H9 (cell line): Measurements from ENCODE around the gene C15orf62. TPM values are rescaled to one million over a fixed set of nuclear protein-coding genes. Genes with fewer than 3 reads are reported as not detected.

Source experiments
- DNase-seq: peaks from one replicate; pipeline ENCODE4 v3.0.0-alpha.2; 2017
- H2AFZ ChIP-seq: one replicate; pipeline ENCODE4 v1.6.1; 2013; ENCODE audit warnings: mild to moderate bottlenecking, low read length, control low read depth, moderate library complexity
- H2AK5ac ChIP-seq: 2 replicates; pipeline ENCODE4 v1.6.1; 2013; ENCODE audit warnings: low read length, control low read depth, mixed read lengths; ENCODE audit not compliant: insufficient read length
- H2BK120ac ChIP-seq: one replicate; pipeline ENCODE4 v1.6.1; 2013; ENCODE audit warnings: low read depth, mild to moderate bottlenecking, low read length, control low read depth, inconsistent platforms; ENCODE audit not compliant: poor library complexity, severe bottlenecking
- H2BK12ac ChIP-seq: 2 replicates; pipeline ENCODE4 v1.6.1; 2013; ENCODE audit warnings: low read length, control low read depth, mixed read lengths, low read depth; ENCODE audit not compliant: insufficient read length
- H2BK15ac ChIP-seq: 2 replicates; pipeline ENCODE4 v1.6.1; 2013; ENCODE audit warnings: low read depth, low read length, control low read depth
- H2BK20ac ChIP-seq: one replicate; pipeline ENCODE4 v1.6.1; 2013; ENCODE audit warnings: low read depth, mild to moderate bottlenecking, low read length, control low read depth, inconsistent platforms; ENCODE audit not compliant: poor library complexity, severe bottlenecking
- H2BK5ac ChIP-seq: 2 replicates; pipeline ENCODE4 v1.6.1; 2013; ENCODE audit warnings: low read length, control low read depth, mixed read lengths; ENCODE audit not compliant: insufficient read length
- H3K14ac ChIP-seq: 2 replicates; pipeline ENCODE4 v1.6.1; 2013; ENCODE audit warnings: low read length, control low read depth; ENCODE audit not compliant: insufficient read depth
- H3K18ac ChIP-seq: 2 replicates; pipeline ENCODE4 v1.6.1; 2013; ENCODE audit warnings: low read depth, mild to moderate bottlenecking, mixed read lengths, low read length, control low read depth; ENCODE audit not compliant: insufficient read length
- H3K23ac ChIP-seq: 2 replicates; pipeline ENCODE4 v1.6.1; 2013; ENCODE audit warnings: low read length, control low read depth, mixed read lengths, low read depth; ENCODE audit not compliant: insufficient read length
- H3K23me2 ChIP-seq: 2 replicates; pipeline ENCODE4 v1.6.1; 2013; ENCODE audit warnings: low read depth, mild to moderate bottlenecking, mixed read lengths, low read length, control low read depth; ENCODE audit not compliant: insufficient read length, poor library complexity, severe bottlenecking
- H3K27ac ChIP-seq: 2 replicates; pipeline ENCODE4 v1.5.1; 2013; ENCODE audit warnings: low read length, control low read depth, mixed read lengths, low read depth; ENCODE audit not compliant: insufficient read length
- H3K27me3 ChIP-seq: 2 replicates; pipeline ENCODE4 v1.6.1; 2013; ENCODE audit warnings: low read length, control low read depth, inconsistent platforms; ENCODE audit not compliant: insufficient read depth
- H3K4ac ChIP-seq: 2 replicates; pipeline ENCODE4 v1.6.1; 2013; ENCODE audit warnings: low read depth, mild to moderate bottlenecking, control low read depth, inconsistent platforms, low read length, moderate library complexity
- H3K4me1 ChIP-seq: 2 replicates; pipeline ENCODE4 v1.6.1; 2013; ENCODE audit warnings: low read length, control low read depth, inconsistent platforms; ENCODE audit not compliant: insufficient read depth
- H3K4me2 ChIP-seq: 2 replicates; pipeline ENCODE4 v1.6.1; 2013; ENCODE audit warnings: low read length, control low read depth, mixed read lengths; ENCODE audit not compliant: insufficient read length, insufficient read depth
- H3K56ac ChIP-seq: 2 replicates; pipeline ENCODE4 v1.6.1; 2013; ENCODE audit warnings: low read depth, mild to moderate bottlenecking, mixed read lengths, low read length, control low read depth; ENCODE audit not compliant: insufficient read length
- H3K79me1 ChIP-seq: 2 replicates; pipeline ENCODE4 v1.6.1; 2013; ENCODE audit warnings: low read depth, mild to moderate bottlenecking, moderate library complexity, low read length, control low read depth, inconsistent platforms; ENCODE audit not compliant: insufficient read depth, poor library complexity, severe bottlenecking
- H3K79me2 ChIP-seq: 2 replicates; pipeline ENCODE4 v1.6.1; 2013; ENCODE audit warnings: low read length, control low read depth, inconsistent platforms; ENCODE audit not compliant: insufficient read depth
- H3K9ac ChIP-seq: 2 replicates; pipeline ENCODE4 v1.6.1; 2013; ENCODE audit warnings: low read length, control low read depth, mixed read lengths; ENCODE audit not compliant: insufficient read length; ENCODE audit errors: extremely low read depth
- H3K9me3 ChIP-seq: one replicate; pipeline ENCODE4 v1.6.1; 2013; ENCODE audit warnings: low read depth, low read length, inconsistent platforms; ENCODE audit not compliant: control insufficient read depth
- H3T11ph ChIP-seq: one replicate; pipeline ENCODE4 v1.6.1; 2013; ENCODE audit warnings: mild to moderate bottlenecking, low read length, control low read depth, inconsistent platforms
- H4K20me1 ChIP-seq: one replicate; pipeline ENCODE4 v1.6.1; 2013; ENCODE audit not compliant: control insufficient read depth, insufficient read length, insufficient read depth
- H4K5ac ChIP-seq: 2 replicates; pipeline ENCODE4 v1.6.1; 2013; ENCODE audit warnings: low read depth, mild to moderate bottlenecking, mixed read lengths, low read length, control low read depth; ENCODE audit not compliant: insufficient read length
- H4K8ac ChIP-seq: replicated peaks from 2 replicates; pipeline ENCODE4 v1.6.1; 2013; ENCODE audit warnings: low read length, control low read depth, mixed read lengths, low read depth; ENCODE audit not compliant: insufficient read length
- H4K91ac ChIP-seq: 2 replicates; pipeline ENCODE4 v1.6.1; 2013; ENCODE audit warnings: low read depth, mild to moderate bottlenecking, moderate library complexity, mixed read lengths, low read length, control low read depth; ENCODE audit not compliant: insufficient read length
- H3K27ac Mint-ChIP-seq, 3 experiments: 2 replicates in 2 of 3; 3 replicates in 1 of 3; pipeline ENCODE4 v1.8.0; 2020 to 2021; ENCODE audit warnings: mixed read lengths in 3 of 3, mild to moderate bottlenecking in 1 of 3, moderate library complexity in 1 of 3
- H3K27me3 Mint-ChIP-seq: 2 replicates; pipeline ENCODE4 v1.8.0; 2021; ENCODE audit warnings: low read depth, mild to moderate bottlenecking, moderate library complexity, mixed read lengths
- H3K36me3 Mint-ChIP-seq, 3 experiments: 2 replicates in 2 of 3; 3 replicates in 1 of 3; pipeline ENCODE4 v1.8.0; 2020 to 2021; ENCODE audit warnings: low read depth in 3 of 3, mixed read lengths in 3 of 3; ENCODE audit not compliant: insufficient read depth in 1 of 3
- H3K4me1 Mint-ChIP-seq, 2 experiments: 2 replicates each; pipeline ENCODE4 v1.8.0; 2020; ENCODE audit warnings: mixed read lengths in 2 of 2
- H3K4me3 Mint-ChIP-seq, 2 experiments: 2 replicates in 1 of 2; 3 replicates in 1 of 2; pipeline ENCODE4 v1.8.0; 2020 to 2021; ENCODE audit warnings: mild to moderate bottlenecking in 2 of 2, mixed read lengths in 2 of 2, moderate library complexity in 1 of 2
- H3K9me3 Mint-ChIP-seq, 2 experiments: 2 replicates in 1 of 2; 3 replicates in 1 of 2; pipeline ENCODE4 v1.8.0; 2020; ENCODE audit warnings: mild to moderate bottlenecking in 2 of 2, mixed read lengths in 2 of 2, moderate library complexity in 1 of 2
- CTCF ChIP-seq: fragments of 200-600 bp; sonication (generic); conservative IDR thresholded peaks from 3 replicates; pipeline ENCODE4 v1.8.0; 2021; ENCODE audit warnings: antibody characterized with exemption, mild to moderate bottlenecking
- WGBS: extraction: QIAGEN DNeasy Blood & Tissue Kit; methylation state at CpG from one replicate; pipeline ENCODE4 v1.1.7; 2013; ENCODE audit warnings: missing lambda C conversion rate, low lambda C conversion rate, mixed read lengths; ENCODE audit not compliant: insufficient read length; ENCODE audit errors: extremely low coverage; 5-methylcytosine and 5-hydroxymethylcytosine counted together
- total RNA-seq: library from RNA; stranded (reverse); gene quantifications from 2 replicates; pipeline ENCODE4 v1.2.1, GENCODE V29; 2021

The C15orf62 gene
- total RNA-seq, 1 experiment from 2014 or later = 0.70 TPM

GRCh38 chr15:40771242-40771641 lies 1.5 kb downstream of the C15orf62 start:
- Histone ChIP-seq H3K4me1 (peaks cover under 1% of the 10 kb centered on the region; the same call in 1 of the 2 replicates), H3K27me3 (no peaks in the 10 kb centered on the region), H3K79me1 (no peaks in the 10 kb centered on the region), H4K5ac (no peak overlapping the region), H3K23ac (no peak overlapping the region), H2BK120ac (no peak overlapping the region), H3K79me2 (no peaks in the 10 kb centered on the region), H3K18ac (no peak overlapping the region), H3K9me3 (no peaks in the 10 kb centered on the region), H3K56ac (no peak overlapping the region), H2BK15ac (no peak overlapping the region), H2BK5ac (no peak overlapping the region), H2AFZ (no peak overlapping the region), H3K14ac (no peak overlapping the region), H2AK5ac (no peak overlapping the region), H3K9ac (no peak overlapping the region), H4K20me1 (no peaks in the 10 kb centered on the region), H2BK20ac (no peak overlapping the region), H2BK12ac (no peak overlapping the region), H3K4me2 (no peak overlapping the region), H3T11ph (no peak overlapping the region), H3K27ac (no peak overlapping the region), H3K23me2 (no peaks in the 10 kb centered on the region), H4K91ac (no peak overlapping the region), H3K4ac (no peak overlapping the region), H4K8ac (no peak overlapping the region)
- Mint-ChIP-seq H3K4me3 (no peak overlapping the region), H3K27me3 (no peaks in the 10 kb centered on the region; the same call in 1 of the 2 replicates), H3K27ac (peak overlapping the region in 1 of 3 experiments; percentile 87; a peak in 1 of 7 replicates), H3K36me3 (peaks cover 7 to 40% (median 19%) of the 10 kb centered on the region in 3 experiments; a peak in 6 of 7 replicates), H3K4me1 (peaks cover 10 to 11% of the 10 kb centered on the region in 2 experiments), H3K9me3 (no peaks in the 10 kb centered on the region)
- no peak for TF ChIP-seq CTCF
- DNase-seq = no peak
- WGBS = no CpG with 5 or more reads among the region's 5 CpGs
